K562 (cell line): Measurements from ENCODE around the gene PSMD13. TPM values are rescaled to one million over a fixed set of nuclear protein-coding genes. Genes with fewer than 3 reads are reported as not detected.
"Not testable (repeated sequence)": the region's sequence is repeated elsewhere in the genome, so short reads cannot be mapped to it uniquely, and the experiment has no call there.

Source experiments
- ATAC-seq: fragments of 200-7000 bp; cut with Tn5 transposase; 3 replicates; pipeline ENCODE4 v1.9.1; 2020; ENCODE audit warnings: moderate library complexity
- BruUV-seq: library from RNA; stranded (reverse); fragments of 400-500 nt; replicated peaks from 2 replicates; lab custom pipeline; 2021; lab: Mats Ljungman, UMichigan
- CTCF ChIA-PET: fragments of 300-600 bp; formaldehyde crosslinking; extraction: SDS; loops from one replicate; lab custom pipeline; 2021; ENCODE audit warnings: low intra/inter-chr PET ratio; lab: Yijun Ruan, JAX
- POLR2A ChIA-PET: fragments of 300-600, 350-650 bp; sonication (Branson Sonifier 250); formaldehyde crosslinking; extraction: SDS; loops from one replicate; lab custom pipeline; 2021; ENCODE audit warnings: antibody characterized with exemption, inconsistent platforms; lab: Yijun Ruan, JAX
- DNase-seq, 4 experiments: peaks; one replicate each; pipeline versions ENCODE4 v3.0.0 to v3.0.0-alpha.2; 2011 to 2018; ENCODE audit warnings: low spot score in 3 of 4, mixed read lengths in 3 of 4; ENCODE audit errors: extremely low read depth in 1 of 4
- FAIRE-seq: peaks from 2 replicates; lab custom pipeline; 2011; peaks lifted over from hg19 to GRCh38; lab: Jason Lieb, UNC
- H2AFZ ChIP-seq: 2 replicates; pipeline ENCODE4 v1.6.0; 2011; ENCODE audit warnings: low read depth, low read length, control low read depth, inconsistent platforms
- H3K27ac ChIP-seq: fragments of 200-600 bp; 3 replicates; pipeline ENCODE4 v1.8.0; 2011; ENCODE audit warnings: low read depth, mild to moderate bottlenecking, control low read depth, inconsistent platforms, low read length, moderate library complexity, mixed read lengths; ENCODE audit errors: extremely low read depth
- H3K27me3 ChIP-seq, 2 experiments: fragments of 300-600 bp in 1 of 2; 2 replicates in 1 of 2; 3 replicates in 1 of 2; pipeline versions ENCODE4 v1.6.0 to v1.8.0; 2011; ENCODE audit warnings: inconsistent platforms in 2 of 2, low read length in 2 of 2, mild to moderate bottlenecking in 1 of 2, mixed read lengths in 1 of 2, moderate library complexity in 1 of 2; ENCODE audit not compliant: control insufficient read depth in 2 of 2, insufficient read depth in 2 of 2
- H3K36me3 ChIP-seq: fragments of 300-600 bp; 3 replicates; pipeline ENCODE4 v1.8.0; 2011; ENCODE audit warnings: mild to moderate bottlenecking, low read length, inconsistent platforms; ENCODE audit not compliant: control insufficient read depth, insufficient read depth
- H3K4me1 ChIP-seq, 2 experiments: fragments of 200-600 bp in 1 of 2; replicated peaks in 1 of 2; 2 replicates in 1 of 2; 3 replicates in 1 of 2; pipeline versions ENCODE4 v1.5.1 to v1.8.0; 2011; ENCODE audit warnings: inconsistent platforms in 2 of 2, low read length in 2 of 2, mild to moderate bottlenecking in 1 of 2, mixed read lengths in 1 of 2, moderate library complexity in 1 of 2; ENCODE audit not compliant: control insufficient read depth in 2 of 2, insufficient read depth in 2 of 2
- H3K4me2 ChIP-seq: 2 replicates; pipeline ENCODE4 v1.6.1; 2011; ENCODE audit warnings: low read length, control low read depth, inconsistent platforms, mixed read lengths; ENCODE audit not compliant: insufficient read depth
- H3K4me3 ChIP-seq: fragments of 200-600 bp; sonication (generic), shearing (Covaris generic); 2 replicates; pipeline ENCODE4 v1.5.1; 2016; ENCODE audit warnings: control low read depth, inconsistent platforms
- H3K79me2 ChIP-seq: fragments of 200-600 bp; 3 replicates; pipeline ENCODE4 v1.8.0; 2011; ENCODE audit warnings: low read length, inconsistent platforms; ENCODE audit not compliant: control insufficient read depth, insufficient read depth
- H3K9ac ChIP-seq, 2 experiments: 2 replicates each; pipeline versions ENCODE4 v1.6.0 to v1.6.1; 2011; ENCODE audit warnings: low read depth in 2 of 2, low read length in 2 of 2, control low read depth in 1 of 2, inconsistent platforms in 1 of 2, mild to moderate bottlenecking in 1 of 2, mixed read lengths in 1 of 2; ENCODE audit not compliant: insufficient read depth in 1 of 2
- H3K9me1 ChIP-seq: one replicate; pipeline ENCODE4 v1.6.0; 2011; ENCODE audit warnings: inconsistent platforms, mild to moderate bottlenecking, low read length, moderate library complexity; ENCODE audit not compliant: control insufficient read depth, insufficient read depth
- H3K9me3 ChIP-seq: replicated peaks from 2 replicates; pipeline ENCODE4 v1.5.1; 2011; ENCODE audit warnings: low read depth, low read length, inconsistent platforms; ENCODE audit not compliant: control insufficient read depth, insufficient read depth
- H4K20me1 ChIP-seq: replicated peaks from 2 replicates; pipeline ENCODE4 v1.6.1; 2011; ENCODE audit warnings: low read length, inconsistent platforms, mixed read lengths; ENCODE audit not compliant: control insufficient read depth, insufficient read depth
- BACH1 ChIP-seq: fragments of 200-800 bp; sonication (Bioruptor generic); IDR thresholded peaks from 2 replicates; pipeline ENCODE4 v1.6.1; 2016; ENCODE audit warnings: missing genetic modification characterization, missing compliant biosample characterization
- CTCF ChIP-seq, 3 experiments: IDR thresholded peaks in 2 of 3; conservative IDR thresholded peaks in 1 of 3; 2 replicates each; pipeline ENCODE4 v1.5.1; 2011 to 2012; ENCODE audit warnings: low read length in 3 of 3, mild to moderate bottlenecking in 3 of 3, control low read depth in 2 of 3, improper control_type of control experiment in 1 of 3, inconsistent platforms in 1 of 3, low read depth in 1 of 3, mixed read lengths in 1 of 3, moderate library complexity in 1 of 3; ENCODE audit not compliant: insufficient read depth in 2 of 3
- DACH1 ChIP-seq: fragments of 450-650 bp; IDR thresholded peaks from 2 replicates; pipeline ENCODE4 v1.6.1; 2018; ENCODE audit not compliant: partially characterized antibody
- DMBX1 ChIP-seq: fragments of 250-450 bp; sonication (Bioruptor Pico); IDR thresholded peaks from 2 replicates; pipeline ENCODE4 v1.8.0; 2022; ENCODE audit warnings: inconsistent platforms, mild to moderate bottlenecking, moderate library complexity, borderline replicate concordance
- E2F6 ChIP-seq, 2 experiments: IDR thresholded peaks; 2 replicates each; pipeline ENCODE4 v1.6.1; 2011; ENCODE audit warnings: borderline replicate concordance in 1 of 2, control low read depth in 1 of 2, low read depth in 1 of 2, low read length in 1 of 2, mild to moderate bottlenecking in 1 of 2, mixed read lengths in 1 of 2, moderate library complexity in 1 of 2; ENCODE audit not compliant: insufficient read depth in 1 of 2, insufficient read length in 1 of 2, poor library complexity in 1 of 2, severe bottlenecking in 1 of 2; ENCODE audit errors: extremely low read depth in 1 of 2
- ETS1 ChIP-seq: conservative IDR thresholded peaks from 2 replicates; pipeline ENCODE4 v1.6.1; 2011; ENCODE audit warnings: low read depth, mild to moderate bottlenecking, low read length; ENCODE audit not compliant: control insufficient read depth
- JUND ChIP-seq, 2 experiments: IDR thresholded peaks; 2 replicates in 1 of 2; 3 replicates in 1 of 2; pipeline ENCODE4 v1.6.1; 2011; ENCODE audit warnings: borderline replicate concordance in 2 of 2, low read depth in 2 of 2, low read length in 2 of 2, improper control_type of control experiment in 1 of 2, missing biosample characterization in 1 of 2, missing genetic modification characterization in 1 of 2, missing genetic modification reagents in 1 of 2
- MAFG ChIP-seq: fragments of 450-650 bp; conservative IDR thresholded peaks from 2 replicates; pipeline ENCODE4 v1.6.1; 2016; ENCODE audit warnings: missing genetic modification characterization, missing compliant biosample characterization
- MYNN ChIP-seq, 2 experiments: sonication (generic); formaldehyde crosslinking in 1 of 2; IDR thresholded peaks; 2 replicates each; pipeline versions ENCODE4 v1.5.0 to v1.6.1; 2016 to 2020; ENCODE audit warnings: antibody characterized with exemption in 1 of 2, missing genetic modification reagents in 1 of 2
- POLR2AphosphoS5 ChIP-seq: IDR thresholded peaks from 2 replicates; pipeline ENCODE4 v1.6.1; 2011; ENCODE audit warnings: mild to moderate bottlenecking, low read depth, low read length, moderate library complexity; ENCODE audit not compliant: control insufficient read depth, insufficient read depth
- SIN3A ChIP-seq, 2 experiments: fragments of 150-350 bp in 1 of 2; IDR thresholded peaks; 2 replicates each; pipeline ENCODE4 v1.6.1; 2011 to 2016; ENCODE audit warnings: borderline replicate concordance in 2 of 2, low read depth in 2 of 2, low read length in 2 of 2, mild to moderate bottlenecking in 2 of 2, moderate library complexity in 2 of 2; ENCODE audit not compliant: control insufficient read depth in 1 of 2
- SMARCC2 ChIP-seq: fragments of 450-650 bp; IDR thresholded peaks from 2 replicates; pipeline ENCODE4 v1.6.1; 2017; ENCODE audit warnings: antibody characterized with exemption, moderate library complexity, mild to moderate bottlenecking, low read depth
- TRIM28 ChIP-seq: fragments of 450-650 bp; IDR thresholded peaks from 2 replicates; pipeline ENCODE4 v1.6.1; 2017
- ZNF76 ChIP-seq: fragments of 250-450 bp; sonication (Bioruptor Pico); IDR thresholded peaks from 2 replicates; pipeline ENCODE4 v1.4.0; 2020; ENCODE audit warnings: mild to moderate bottlenecking, moderate library complexity, borderline replicate concordance
- WGBS: fragments of 100-300 bp; shearing (Covaris generic); methylation state at CpG from one replicate; pipeline ENCODE4 v1.1.6; 2016; ENCODE audit warnings: low coverage, mixed read lengths; ENCODE audit not compliant: insufficient coverage; ENCODE audit errors: missing lambda C conversion rate; 5-methylcytosine and 5-hydroxymethylcytosine counted together
- in situ Hi-C: fragments of 300-500 bp; cut with MboI; formaldehyde crosslinking; loops from 4 replicates; pipeline ENCODE4 v1.15.0; 2018; ENCODE audit warnings: inconsistent platforms, mixed read lengths
- intact Hi-C: fragments of 100-400 bp; cut with micrococcal nuclease; formaldehyde crosslinking; loops from 2 replicates; pipeline ENCODE4 v1.14.2; 2022
- polyA plus RNA-seq, 8 experiments: library from polyadenylated mRNA; depleted of rRNA in 4 of 8; stranded (reverse) in 5 of 8; unstranded in 3 of 8; fragments of >200 nt; fragmentation: Nextera tagmentation in 2 of 8; fragmentation: Illumina TruSeq in 1 of 8; extraction: Ambion mirVana in 2 of 8; extraction: Trizol in 1 of 8; gene quantifications; 2 replicates each; pipeline versions ENCODE4 v1.2.1 to v1.2.3, GENCODE V29; 2011 to 2014; ENCODE audit warnings: inconsistent platforms in 1 of 8, missing spikeins in 1 of 8
- total RNA-seq, 7 experiments: library from RNA; depleted of rRNA in 6 of 7; stranded (reverse); fragments of >200 nt in 6 of 7; fragmentation: Illumina TruSeq in 2 of 7; extraction: Trizol in 2 of 7; gene quantifications; 2 replicates each; pipeline versions ENCODE4 v1.2.1 to v1.2.3, GENCODE V29; 2011 to 2021; ENCODE audit warnings: low replicate concordance in 1 of 7

PSMD13 gene
- total and polyA plus RNA-seq, 9 of the 15 experiments (the other 6 are each of a cell fraction or from before 2014, with no cell fraction given): 185 to 383 (median 267) TPM

GRCh38 chr11:268716-269145 is 32.0 kb downstream of the PSMD13 start:
- Histone ChIP-seq H3K4me3 (peak overlapping the region; percentile 43), H3K4me1 (peaks cover 19 to 34% of the 10 kb centered on the region in 2 experiments; a peak in 4 of 5 replicates), H2AFZ (peak overlapping the region; percentile 95), H3K27ac (peak overlapping the region; percentile 93), H3K9ac (peak overlapping the region; percentile 59 to 84), H3K4me2 (peak overlapping the region; percentile 94)
- H3K27me3 ChIP-seq; H4K20me1 ChIP-seq; BruUV-seq; H3K9me3 ChIP-seq; H3K79me2 ChIP-seq; in situ Hi-C loops; H3K9me1 ChIP-seq; H3K36me3 ChIP-seq; TF ChIP-seq MYNN (CRISPR knock-in tag; IDR thresholded peaks at IDR 0.05): not testable (repeated sequence)
- WGBS: 4% methylated on average over 16 of the region's 16 CpGs
- ATAC-seq (peak; percentile 88), FAIRE-seq (peak; percentile 75), DNase-seq (peak; percentile 44 to 86 (median 57))
- ChIA-PET POLR2A (interaction anchor here (1.0 to 3.4 kb wide), 6 partner anchors 9 to 62 kb away, joined by 3 to 14 read pairs (median 6); partner anchors contain the start of genes BET1L, NLRP6 and RIC8A), CTCF (interaction anchor here (0.7 kb wide), 1 partner anchor 50 kb away, joined by 3 read pairs; no protein-coding TSS in a partner anchor)
- intact Hi-C loops: loop anchor here (5.0 kb wide), 2 partner anchors 44 to 84 kb away; partner anchors contain the start of gene IFITM1
- TF ChIP-seq E2F6 (IDR thresholded peaks at IDR 0.05; ENCODE audit: borderline replicate concordance in 1 of 2, extremely low read depth in 1 of 2, insufficient read depth in 1 of 2, insufficient read length in 1 of 2, low read depth in 1 of 2, low read length in 1 of 2, poor library complexity in 1 of 2, severe bottlenecking in 1 of 2): peak; percentile 33 to 72
- 0 out of 2 replicates have a peak, but pooled peaks have one; percentile 36 for TF ChIP-seq ETS1
- TF ChIP-seq MAFG: 0 out of 2 replicates have a peak, but pooled peaks have one; percentile 14
- 0 out of 2 replicates have a peak, but pooled peaks have one; percentile 19 for TF ChIP-seq POLR2AphosphoS5
- TF ChIP-seq BACH1 (tag): peak; percentile 6; the same call in 1 of the 2 replicates
- TF ChIP-seq DACH1: peak; percentile 78
- TF ChIP-seq SIN3A (IDR thresholded peaks at IDR 0.05; ENCODE audit: borderline replicate concordance in 2 of 2, control insufficient read depth in 1 of 2, low read depth in 2 of 2, low read length in 2 of 2): peak; percentile 37 to 87; a peak in 1 of 4 replicates
- 0 out of 2 replicates have a peak, but pooled peaks have one; percentile 12 for TF ChIP-seq TRIM28
- TF ChIP-seq CTCF (IDR thresholded peaks at IDR 0.05 in 2 of 3, conservative IDR thresholded peaks at IDR 0.05 in 1 of 3; ENCODE audit: insufficient read depth in 2 of 3, low read depth in 1 of 3, low read length in 3 of 3): peak; percentile 49 to 75 (median 60)
- TF ChIP-seq MYNN (IDR thresholded peaks at IDR 0.05): peak; percentile 50; the same call in 1 of the 2 replicates
- peak; percentile 61; the same call in 1 of the 2 replicates for TF ChIP-seq ZNF76 (CRISPR knock-in tag)
- peak; percentile 51; the same call in 1 of the 2 replicates for TF ChIP-seq SMARCC2
- peak; percentile 44; the same call in 1 of the 2 replicates for TF ChIP-seq DMBX1 (CRISPR knock-in tag)
- TF ChIP-seq JUND (IDR thresholded peaks at IDR 0.05; ENCODE audit: borderline replicate concordance, low read depth, low read length): peak; percentile 19; the same call in 1 of the 2 replicates
- peak; percentile 44; the same call in 1 of the 3 replicates for TF ChIP-seq JUND (tag; IDR thresholded peaks at IDR 0.05; ENCODE audit: borderline replicate concordance, low read depth, low read length)
